ENCODE data around the gene CLCF1. TPM values are rescaled to one million over a fixed set of nuclear protein-coding genes. Genes with fewer than 3 reads are reported as not detected.

Gene CLCF1
- total RNA-seq: 1 to 10 TPM in 1 of 2 experiments, under 1 TPM in 1; 0.76 to 1.9 TPM

- CTCF ChIA-PET: interaction anchor here (0.7 to 32.6 kb wide), 8 partner anchors 3 to 257 kb away, joined by 3 to 1153 read pairs (median 6); partner anchors contain the start of genes CLCF1, PITPNM1, POLD4 and PPP1CA
- no peaks in the 10 kb centered on the region for H3K9me3 Mint-ChIP-seq (ENCODE audit: low read depth)
- DNase-seq (no peak), ATAC-seq (peak; percentile 37)
- peak within 1 kb of the TSS; percentile 65 for H3K27ac Mint-ChIP-seq
- H3K27me3 Mint-ChIP-seq: peaks cover 70% of the 10 kb centered on the region
- H3K36me3 Mint-ChIP-seq: no peaks in the 10 kb centered on the region
- H3K4me1 Mint-ChIP-seq: peaks cover 45% of the 10 kb centered on the region
- H3K4me3 Mint-ChIP-seq: peak within 1 kb of the TSS; percentile 72
Observed at GRCh38 chr11:67372993-67373647, at the start of gene CLCF1. TSS of gene CLCF1 (minus strand) at chr11:67373598. CDS start at chr11:67373539, 59 bp downstream.

GRCh38 chr11:67422891-67423290 is 49.5 kb upstream of the CLCF1 start:
- H3K27ac Mint-ChIP-seq: no peak overlapping the region
- DNase-seq (no peak), ATAC-seq (no peak)
- H3K27me3 Mint-ChIP-seq: no peaks in the 10 kb centered on the region
- CTCF ChIA-PET: interaction anchor here (0.9 to 2.6 kb wide), 3 partner anchors 10 to 32 kb away, joined by 3 to 12 read pairs (median 3); partner anchors contain the start of genes PTPRCAP and RAD9A
- no peaks in the 10 kb centered on the region for H3K9me3 Mint-ChIP-seq (ENCODE audit: low read depth)
- no peaks in the 10 kb centered on the region for H3K36me3 Mint-ChIP-seq
- H3K4me1 Mint-ChIP-seq: peaks cover 42% of the 10 kb centered on the region
- no peak overlapping the region for H3K4me3 Mint-ChIP-seq

- Mint-ChIP-seq H3K4me1 (peaks cover 37% of the 10 kb centered on the region), H3K27me3 (peaks cover under 1% of the 10 kb centered on the region), H3K36me3 (no peaks in the 10 kb centered on the region), H3K27ac (peak overlapping the region; percentile 81), H3K4me3 (peak overlapping the region; percentile 51), H3K9me3 (ENCODE audit: low read depth) (no peaks in the 10 kb centered on the region)
- no peak for DNase-seq
- CTCF ChIA-PET: interaction anchor here (1.1 to 9.4 kb wide), 3 partner anchors 13 to 30 kb away, joined by 4 to 88 read pairs (median 34); partner anchors contain the start of genes PPP1CA, RAD9A and TBC1D10C
- no peak for ATAC-seq
Observed at GRCh38 chr11:67421430-67422031, 48.1 kb upstream of the CLCF1 start.

GRCh38 chr11:67420646-67421429 is 47.4 kb upstream of the CLCF1 start:
- CTCF ChIA-PET: interaction anchor here (0.9 to 9.4 kb wide), 6 partner anchors 8 to 39 kb away, joined by 3 to 88 read pairs (median 4); partner anchors contain the start of genes PPP1CA, RAD9A, RPS6KB2 and TBC1D10C
- peaks cover 7% of the 10 kb centered on the region for H3K27me3 Mint-ChIP-seq
- no peaks in the 10 kb centered on the region for H3K9me3 Mint-ChIP-seq (ENCODE audit: low read depth)
- DNase-seq: peak; percentile 98
- peaks cover 43% of the 10 kb centered on the region for H3K4me1 Mint-ChIP-seq
- peak overlapping the region; percentile 81 for H3K27ac Mint-ChIP-seq
- peak; percentile 93 for ATAC-seq
- H3K36me3 Mint-ChIP-seq: no peaks in the 10 kb centered on the region
- H3K4me3 Mint-ChIP-seq: peak overlapping the region; percentile 63

GRCh38 chr11:67420147-67420645 is 46.8 kb upstream of the CLCF1 start:
- peaks cover 44% of the 10 kb centered on the region for H3K4me1 Mint-ChIP-seq

GRCh38 chr11:67419325-67420049 is 46.1 kb upstream of the CLCF1 start:
- CTCF ChIA-PET: interaction anchor here (0.6 to 9.4 kb wide), 7 partner anchors 8 to 59 kb away, joined by 3 to 88 read pairs (median 3); partner anchors contain the start of genes PPP1CA, RAD9A and TBC1D10C
- H3K9me3 Mint-ChIP-seq (ENCODE audit: low read depth): no peaks in the 10 kb centered on the region
- H3K27ac Mint-ChIP-seq: no peak overlapping the region
- H3K4me3 Mint-ChIP-seq: peak overlapping the region; percentile 22
- H3K36me3 Mint-ChIP-seq: no peaks in the 10 kb centered on the region
- peaks cover 7% of the 10 kb centered on the region for H3K27me3 Mint-ChIP-seq
- ATAC-seq (no peak), DNase-seq (no peak)
- H3K4me1 Mint-ChIP-seq: peaks cover 42% of the 10 kb centered on the region

More at GRCh38 chr11:67420147-67420645, 46.8 kb upstream of the CLCF1 start:
- no peak for DNase-seq
- ATAC-seq: no peak
- Mint-ChIP-seq H3K27ac (peak overlapping the region; percentile 68), H3K9me3 (ENCODE audit: low read depth) (no peaks in the 10 kb centered on the region), H3K4me3 (peak overlapping the region; percentile 63), H3K27me3 (peaks cover 7% of the 10 kb centered on the region), H3K36me3 (no peaks in the 10 kb centered on the region)
- CTCF ChIA-PET: interaction anchor here (0.6 to 9.4 kb wide), 8 partner anchors 8 to 58 kb away, joined by 3 to 88 read pairs (median 4); partner anchors contain the start of genes PPP1CA, RAD9A, RPS6KB2 and TBC1D10C

GRCh38 chr11:67418476-67419281 is 45.3 kb upstream of the CLCF1 start:
- DNase-seq (no peak), ATAC-seq (no peak)
- CTCF ChIA-PET: interaction anchor here (1.1 to 9.4 kb wide), 4 partner anchors 10 to 27 kb away, joined by 3 to 88 read pairs (median 20); partner anchors contain the start of genes PPP1CA, RAD9A, RPS6KB2 and TBC1D10C
- H3K4me3 Mint-ChIP-seq: no peak overlapping the region
- no peaks in the 10 kb centered on the region for H3K36me3 Mint-ChIP-seq
- H3K4me1 Mint-ChIP-seq: peaks cover 41% of the 10 kb centered on the region
- peaks cover 7% of the 10 kb centered on the region for H3K27me3 Mint-ChIP-seq
- no peaks in the 10 kb centered on the region for H3K9me3 Mint-ChIP-seq (ENCODE audit: low read depth)
- no peak overlapping the region for H3K27ac Mint-ChIP-seq

GRCh38 chr11:67417425-67417824 is 44.0 kb upstream of the CLCF1 start:
- H3K27ac Mint-ChIP-seq: no peak overlapping the region
- no peaks in the 10 kb centered on the region for H3K9me3 Mint-ChIP-seq (ENCODE audit: low read depth)
- H3K4me3 Mint-ChIP-seq: no peak overlapping the region
- CTCF ChIA-PET: interaction anchor here (2.4 to 9.4 kb wide), 3 partner anchors 9 to 14 kb away, joined by 6 to 88 read pairs (median 34); partner anchors contain the start of genes PPP1CA, RPS6KB2 and TBC1D10C
- peaks cover 7% of the 10 kb centered on the region for H3K27me3 Mint-ChIP-seq
- no peaks in the 10 kb centered on the region for H3K36me3 Mint-ChIP-seq
- peaks cover 43% of the 10 kb centered on the region for H3K4me1 Mint-ChIP-seq
- ATAC-seq (no peak), DNase-seq (no peak)

- ATAC-seq (no peak), DNase-seq (no peak)
- Mint-ChIP-seq H3K4me3 (peak overlapping the region; percentile 5), H3K36me3 (no peaks in the 10 kb centered on the region), H3K9me3 (ENCODE audit: low read depth) (no peaks in the 10 kb centered on the region), H3K4me1 (peaks cover 50% of the 10 kb centered on the region), H3K27me3 (peaks cover 7% of the 10 kb centered on the region), H3K27ac (no peak overlapping the region)
- CTCF ChIA-PET: interaction anchor here (2.4 to 9.4 kb wide), 3 partner anchors 8 to 14 kb away, joined by 6 to 88 read pairs (median 34); partner anchors contain the start of genes PPP1CA, RPS6KB2 and TBC1D10C
Observed at GRCh38 chr11:67416416-67417335, 43.3 kb upstream of the CLCF1 start.

GRCh38 chr11:67415501-67416304 is 42.3 kb upstream of the CLCF1 start, which contains the start of gene CARNS1:
TSS of gene CARNS1 (plus strand) at chr11:67415678. CDS start at chr11:67416200, 522 bp downstream.
- Mint-ChIP-seq H3K27me3 (peaks cover 7% of the 10 kb centered on the region), H3K4me1 (peaks cover 54% of the 10 kb centered on the region), H3K4me3 (peak within 1 kb of the TSS; percentile 35), H3K36me3 (peaks cover under 1% of the 10 kb centered on the region), H3K27ac (peak within 1 kb of the TSS; percentile 54), H3K9me3 (ENCODE audit: low read depth) (no peaks in the 10 kb centered on the region)
- CTCF ChIA-PET: interaction anchor here (9.4 kb wide), 1 partner anchor 13 kb away, joined by 88 read pairs; the partner anchor contains the start of genes PPP1CA and TBC1D10C
- no peak for ATAC-seq
- no peak for DNase-seq

Data from activated CD8-positive, alpha-beta memory T cell treated with anti-CD3 and anti-CD28 coated beads, Interleukin-2, amount 10 ng/mL, durations not matched to agents 7 days and 5 days (primary cell).